GM21786 (cell line): ENCODE measurements around the gene LYSMD3.

Experiments used
- ATAC-seq: cut with Tn5 transposase; IDR thresholded peaks from one replicate; pipeline ENCODE4 v1.9.1; 2021; ENCODE audit not compliant: unreplicated experiment

LYSMD3 gene

DNA sequence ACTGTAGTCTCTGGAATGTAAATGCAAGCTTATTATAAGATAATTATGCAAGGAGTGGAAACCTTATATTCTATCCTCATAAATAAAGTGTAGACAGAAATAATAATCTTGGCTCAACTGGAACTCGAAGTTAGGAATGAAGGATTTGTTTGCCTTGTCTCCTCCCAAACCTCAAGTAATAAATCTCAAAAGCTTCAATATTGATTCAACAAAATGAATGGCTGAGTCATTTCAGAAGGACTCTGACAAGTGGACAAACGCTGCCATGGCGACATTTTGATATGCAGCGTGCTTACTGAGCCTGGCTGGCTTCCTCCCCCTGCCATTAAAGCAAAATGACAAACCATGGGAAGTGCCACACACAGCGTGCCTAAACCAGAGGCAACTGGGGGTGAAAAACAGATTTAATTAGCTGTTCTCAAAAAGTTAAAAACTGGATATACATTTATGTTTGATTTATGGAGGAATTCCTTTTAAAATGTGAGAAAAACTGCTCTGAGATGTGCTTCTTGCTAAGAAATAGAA, 18.7 kb upstream of the LYSMD3 start:
- no peak for ATAC-seq

DNA sequence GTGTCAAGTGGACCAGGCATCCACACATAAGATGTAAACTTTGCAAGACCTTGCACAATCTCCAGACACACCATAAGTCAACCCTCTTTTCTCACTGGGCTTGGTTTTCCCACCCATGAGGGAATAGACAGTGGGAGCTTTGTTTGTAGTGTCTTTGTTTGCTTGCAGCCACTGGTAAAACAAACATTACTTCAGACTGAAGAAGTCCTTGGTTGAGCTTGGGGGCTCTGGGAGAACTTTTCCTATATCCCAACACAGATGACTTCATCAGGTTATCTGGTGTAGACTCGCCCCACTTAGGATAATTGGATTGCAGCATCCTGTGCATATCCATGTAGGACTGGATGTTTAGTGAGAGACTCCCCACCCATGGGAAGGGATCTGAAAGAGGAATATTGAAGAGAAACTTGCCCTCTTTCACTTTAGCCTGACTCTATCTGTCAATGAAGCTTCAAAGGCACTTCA, 17.7 kb upstream of the LYSMD3 start:
- ATAC-seq, result no peak

DNA sequence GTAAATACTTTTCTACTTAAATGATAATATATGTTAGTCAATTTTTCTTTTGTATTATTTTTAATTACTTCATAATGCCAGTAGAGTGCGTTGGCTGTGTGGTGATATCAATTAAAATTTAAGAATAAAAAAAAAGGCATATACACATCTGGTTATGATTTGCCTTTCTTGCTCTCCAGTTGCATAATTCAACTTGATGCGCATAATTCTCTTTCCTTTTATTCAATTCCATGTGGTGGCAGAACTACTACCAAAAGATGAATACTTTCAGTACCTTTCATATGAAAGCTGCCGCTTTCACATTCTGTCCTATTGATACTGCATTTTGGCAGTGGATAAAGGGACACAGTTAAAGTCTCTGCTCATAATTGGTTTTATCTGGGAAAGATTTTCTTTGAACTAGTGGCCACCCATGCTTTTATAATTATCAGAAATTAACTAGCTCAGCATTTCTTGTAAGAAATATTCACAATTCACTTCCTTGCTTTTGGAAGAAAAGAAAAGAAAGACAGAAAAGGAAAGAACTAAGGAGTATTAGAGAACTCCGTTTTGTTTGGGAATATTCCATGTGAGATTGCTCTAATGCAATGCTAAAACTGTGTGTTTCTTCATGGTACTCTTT, 16.9 kb upstream of the LYSMD3 start:
- no peak for ATAC-seq

DNA sequence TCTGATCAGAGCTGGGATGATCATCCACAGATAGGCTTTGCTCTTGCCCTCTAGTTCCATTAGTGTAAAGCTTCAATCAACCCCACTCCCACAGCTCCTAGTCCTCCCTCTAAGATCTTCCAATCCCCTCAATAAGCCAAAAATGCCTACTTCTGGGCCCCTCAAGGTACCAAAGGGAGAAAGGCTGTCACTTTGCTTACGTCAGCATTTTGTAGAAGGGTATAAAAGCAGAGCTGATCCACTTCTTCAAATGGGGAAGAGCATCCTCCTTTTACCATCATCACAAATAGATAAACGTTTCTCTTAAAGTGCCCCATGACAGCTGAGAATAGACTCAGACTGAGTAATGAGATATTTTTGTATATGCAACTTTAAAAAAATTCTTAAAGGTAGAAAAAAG, 16.1 kb upstream of the LYSMD3 start:
- ATAC-seq, result no peak

DNA sequence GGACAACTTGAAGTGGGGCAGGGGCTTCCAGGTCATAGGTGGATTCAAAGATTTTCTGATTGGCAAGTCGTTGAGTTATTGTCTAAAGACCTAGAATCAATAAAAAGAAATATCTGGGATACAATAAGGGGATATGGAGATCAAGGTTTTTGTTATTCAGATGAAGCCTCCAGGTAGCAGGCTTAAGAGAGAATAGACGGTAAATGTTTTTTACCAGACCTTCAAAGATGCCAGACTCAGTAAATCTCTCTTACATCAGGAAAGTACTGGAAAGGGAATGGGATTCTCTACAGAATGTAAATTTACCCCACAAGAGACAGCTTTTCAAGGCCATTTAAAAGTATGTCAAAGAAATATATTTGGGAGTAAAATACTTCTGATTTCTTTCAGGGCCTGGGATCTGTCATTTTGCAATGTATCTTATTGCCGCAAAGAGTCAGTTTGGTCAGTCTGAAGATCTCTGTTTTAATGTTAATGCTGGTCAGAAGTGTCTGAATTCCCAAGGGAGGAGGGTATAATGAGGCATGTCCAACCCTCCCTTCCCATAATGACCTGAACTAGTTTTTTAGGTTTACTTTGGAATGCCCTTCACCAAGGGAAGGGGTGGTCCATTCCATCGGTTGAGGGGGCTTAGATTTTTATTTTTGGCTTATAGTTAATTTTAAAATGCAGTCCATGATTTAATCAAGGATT, 13.6 kb upstream of the LYSMD3 start:
- ATAC-seq, result no peak

DNA sequence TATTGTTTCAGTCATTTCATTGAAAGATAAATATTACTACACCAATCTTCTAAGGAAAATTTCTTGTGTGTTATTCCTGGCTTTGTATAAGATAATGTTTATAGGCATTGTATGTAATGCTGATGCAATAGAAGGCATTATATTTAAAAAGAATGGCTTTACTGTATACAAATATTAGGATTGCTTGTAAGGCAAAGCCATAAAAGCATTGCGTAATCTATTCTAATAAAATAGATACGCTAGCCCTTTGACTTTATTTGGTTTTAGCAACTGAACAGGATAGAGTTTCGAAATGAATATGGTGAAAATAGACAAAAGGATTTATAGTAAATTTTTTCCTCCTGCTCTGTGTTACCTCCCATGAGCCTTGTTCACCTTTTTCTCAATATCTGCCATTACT, 5.5 kb upstream of the LYSMD3 start:
- ATAC-seq, result no peak

DNA sequence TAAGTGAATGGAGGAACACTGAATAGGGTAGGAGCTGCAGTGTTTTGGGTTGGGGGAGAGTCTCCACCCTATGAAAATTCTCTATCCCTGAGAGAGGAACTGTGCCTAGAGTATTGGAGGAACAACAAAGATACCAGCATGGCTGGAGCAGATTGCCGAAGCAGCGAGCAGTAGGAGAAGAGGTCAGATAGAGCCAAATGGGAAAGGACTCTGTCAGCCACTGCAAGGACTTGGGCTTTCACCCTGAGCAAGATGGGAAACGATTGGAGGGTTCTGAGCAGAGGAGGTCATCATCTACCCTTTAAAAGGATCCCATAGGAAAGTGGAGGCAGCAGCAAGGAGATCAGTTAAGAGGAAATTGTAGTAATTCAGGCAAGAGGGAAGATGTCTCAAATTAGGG, 4.4 kb upstream of the LYSMD3 start:
- no peak for ATAC-seq

DNA sequence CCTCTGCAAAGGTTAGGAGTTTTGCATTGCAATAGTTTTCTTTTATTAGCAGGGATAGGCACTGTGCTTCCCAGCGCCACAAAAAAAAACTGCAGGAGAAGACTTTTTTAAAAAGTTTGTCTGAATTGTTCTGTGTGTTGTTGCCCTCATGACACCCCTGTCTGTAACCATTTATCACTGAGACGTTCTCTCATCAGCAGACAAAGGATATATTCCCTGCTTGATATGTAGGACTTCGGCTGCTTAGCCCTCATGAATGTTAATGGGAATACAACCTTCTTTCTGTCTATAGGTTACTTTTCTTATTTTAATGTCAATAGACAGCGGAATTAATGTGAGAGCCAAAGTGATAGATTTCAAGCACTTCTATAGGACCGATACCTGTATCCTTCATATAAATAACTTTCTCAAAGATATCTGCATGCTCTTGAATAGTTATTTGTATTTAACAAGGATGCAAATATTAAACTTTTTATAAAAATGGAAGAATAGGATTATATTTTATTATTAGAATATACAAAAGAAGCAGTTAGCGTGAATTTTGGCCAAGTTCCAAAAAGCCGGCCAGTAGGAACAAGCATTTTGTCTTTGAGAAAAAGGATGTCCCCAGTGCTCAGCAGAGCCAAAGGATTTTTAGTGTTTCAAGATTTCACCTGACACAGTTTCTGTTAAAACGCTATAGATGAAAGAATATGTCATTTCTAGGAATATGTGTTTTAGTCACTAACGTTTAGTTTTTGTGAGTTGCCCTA, 1.5 kb upstream of the LYSMD3 start:
- no peak for ATAC-seq

DNA sequence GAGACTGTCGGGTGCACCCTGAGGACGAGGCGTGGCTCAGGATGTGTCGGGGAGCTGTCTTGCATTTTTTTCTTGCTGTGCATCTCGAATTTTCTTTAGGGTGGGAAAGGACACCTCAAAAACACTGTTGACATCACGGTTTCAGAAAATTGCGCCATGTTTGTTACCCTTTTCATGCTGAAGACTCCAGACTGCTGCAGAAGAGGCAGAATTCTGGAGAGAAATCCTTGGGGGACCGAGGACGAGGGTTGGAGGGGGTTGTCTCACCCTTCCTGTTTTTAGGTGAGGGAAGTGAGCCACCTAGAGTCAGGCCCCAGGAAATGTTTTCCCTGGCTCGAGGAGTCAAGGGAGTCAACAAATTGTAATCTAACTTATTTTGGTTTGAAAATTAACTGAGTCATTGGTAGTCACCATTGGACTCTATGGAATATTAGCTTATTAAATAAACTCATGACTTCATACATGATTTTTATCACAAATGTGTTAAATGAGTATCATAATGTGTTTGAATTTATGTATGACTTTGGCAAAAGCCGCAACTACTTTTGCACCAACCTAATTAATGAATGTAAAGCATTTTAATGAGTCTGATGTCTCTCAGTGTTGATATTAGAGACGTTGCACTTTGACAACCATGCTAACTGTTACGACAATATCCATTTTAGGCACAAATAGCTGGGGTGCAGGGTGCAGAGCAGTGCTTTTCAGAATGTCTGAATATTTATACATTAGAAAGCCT, 724 bp upstream of the LYSMD3 start:
- ATAC-seq, result peak; percentile 41

DNA sequence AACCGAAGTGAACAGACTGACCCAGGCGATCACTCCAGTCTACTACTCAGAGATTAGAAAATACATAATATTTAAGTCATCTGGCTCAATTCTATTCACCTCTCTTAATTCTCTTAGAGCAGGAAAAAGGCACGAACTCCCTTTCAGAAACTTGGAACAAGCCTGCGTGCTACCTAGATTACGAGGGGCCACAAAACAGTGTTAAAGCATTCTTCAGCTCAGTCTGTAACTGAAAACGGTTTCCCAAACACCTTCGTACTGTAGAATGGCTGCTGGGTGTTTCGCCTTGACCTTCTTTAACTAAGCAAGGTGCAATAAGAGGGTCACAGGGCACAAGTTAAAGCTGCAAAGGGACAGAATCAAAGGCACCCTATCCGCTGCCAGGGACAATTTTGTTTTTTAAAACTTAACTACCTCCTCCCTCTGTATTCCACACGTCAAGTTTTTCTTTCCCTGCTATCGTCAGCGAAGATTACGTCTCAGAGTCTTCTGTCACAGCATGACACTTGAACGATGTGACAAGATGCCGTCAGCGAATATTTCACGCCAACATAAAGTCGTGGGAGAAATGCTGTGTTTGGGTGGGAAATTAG, 687 bp downstream of the LYSMD3 start:
- ATAC-seq, result peak; percentile 1

DNA sequence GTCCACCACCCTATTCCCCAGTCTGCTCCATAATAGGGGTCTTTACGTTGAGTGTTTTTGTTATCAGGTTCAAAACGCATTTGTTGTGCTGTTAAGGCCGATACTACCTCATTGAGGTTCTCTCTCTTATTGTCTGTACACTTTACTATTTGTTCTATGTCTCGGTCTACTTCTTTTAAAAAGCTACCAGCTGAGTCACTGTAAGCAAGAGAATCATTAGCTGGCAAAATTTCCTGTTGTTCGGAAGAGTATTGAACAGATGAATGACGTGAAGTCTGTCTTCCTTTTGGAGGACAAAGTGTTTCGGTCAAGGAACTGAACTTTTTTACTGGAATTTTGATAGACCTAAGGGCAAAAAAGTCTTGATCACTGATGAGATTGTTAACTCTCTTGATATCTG, 10.3 kb downstream of the LYSMD3 start:
- no peak for ATAC-seq

DNA sequence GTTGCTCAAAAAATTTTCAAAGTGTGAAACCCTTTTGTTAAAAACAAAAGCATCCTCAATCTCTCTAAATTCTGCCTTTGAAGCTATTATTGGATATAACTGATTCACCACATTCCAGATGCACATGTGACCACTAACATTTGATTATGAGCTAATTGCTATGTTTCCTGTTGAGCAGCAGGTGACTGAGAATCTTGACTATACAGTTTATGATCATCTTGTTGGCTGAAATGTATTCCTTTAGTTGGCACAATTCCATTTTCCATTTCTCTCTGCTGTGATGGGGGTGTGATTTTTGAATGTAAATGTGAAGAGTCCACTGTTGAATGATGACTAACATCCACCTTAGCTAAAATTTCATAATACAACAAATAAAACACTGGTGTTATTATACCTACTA, 10.7 kb downstream of the LYSMD3 start:
- ATAC-seq, result no peak

DNA sequence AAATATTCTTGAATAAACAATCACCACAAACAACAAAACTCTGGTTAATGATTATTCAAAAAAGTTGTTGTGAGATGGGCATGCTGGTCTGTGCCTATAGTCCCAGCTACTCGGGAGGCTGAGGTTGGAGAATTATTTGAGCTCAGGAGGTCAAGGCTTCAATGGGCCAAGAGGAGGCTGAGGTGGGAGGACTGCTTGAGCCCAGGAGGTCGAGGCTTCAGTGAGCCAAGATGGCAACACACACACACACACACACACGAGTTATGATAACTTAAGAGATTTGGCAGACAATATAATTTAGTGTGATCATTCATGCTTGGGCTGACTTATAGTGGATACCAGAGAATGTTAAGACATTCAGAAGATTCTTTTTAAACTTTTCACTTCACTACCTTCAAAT, 14.9 kb downstream of the LYSMD3 start:
- ATAC-seq, result no peak

DNA sequence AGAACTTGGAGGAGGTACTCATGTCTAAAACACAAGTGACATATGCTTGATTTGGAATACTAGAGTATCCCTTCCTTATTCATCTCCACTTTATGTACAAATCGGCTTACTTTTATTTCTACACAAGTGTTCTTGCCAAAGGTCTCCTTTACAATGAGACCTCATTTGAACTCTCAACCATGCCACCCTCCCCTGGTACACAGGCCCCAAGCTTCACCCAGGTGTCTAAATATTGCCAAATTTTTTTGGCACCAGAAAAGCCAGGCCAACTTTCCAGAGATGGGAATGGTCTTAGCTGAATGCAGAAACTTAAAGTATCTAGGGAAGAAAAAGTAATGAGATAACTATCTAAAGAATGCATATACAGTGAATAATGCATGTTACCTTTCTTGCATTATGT, 18.9 kb downstream of the LYSMD3 start:
- ATAC-seq, result no peak

DNA sequence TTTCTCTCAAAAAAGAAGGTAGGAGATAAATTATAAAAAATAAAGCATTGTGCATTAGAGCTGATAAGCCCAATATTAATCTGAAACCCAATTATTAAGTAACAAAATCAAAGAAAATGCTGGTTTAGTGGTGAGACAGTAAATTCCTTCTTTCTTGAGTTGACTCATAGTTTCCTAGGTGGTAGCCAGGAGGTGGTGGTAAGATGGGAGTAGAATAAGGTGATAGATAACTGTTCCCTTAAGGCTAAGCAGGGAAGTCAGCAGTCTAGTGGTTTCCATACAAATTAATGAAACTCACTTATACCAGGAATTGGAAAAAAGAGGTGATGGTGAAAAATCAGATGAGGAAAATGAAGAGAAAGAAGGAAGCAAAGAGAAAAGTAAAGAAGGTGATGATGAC, 23.2 kb downstream of the LYSMD3 start:
- no peak for ATAC-seq

DNA sequence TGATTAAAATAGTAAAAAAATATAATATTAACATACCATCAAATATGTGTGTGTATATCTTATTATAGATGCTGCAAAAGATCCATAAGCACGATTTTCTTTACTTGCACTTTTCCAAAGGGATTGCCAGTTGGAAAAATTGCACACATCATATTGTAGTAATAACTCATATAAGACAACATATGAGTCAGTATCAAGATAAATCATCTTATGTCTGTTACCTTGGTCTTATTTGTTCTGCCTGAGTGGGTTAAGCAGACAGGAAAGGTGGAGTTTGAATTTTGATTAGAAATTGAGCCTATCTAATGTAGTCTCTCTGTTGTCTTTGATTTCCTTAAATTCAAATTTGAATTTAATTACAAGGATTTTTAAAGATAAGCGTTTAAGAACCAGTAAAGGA, 24.6 kb downstream of the LYSMD3 start:
- no peak for ATAC-seq

DNA sequence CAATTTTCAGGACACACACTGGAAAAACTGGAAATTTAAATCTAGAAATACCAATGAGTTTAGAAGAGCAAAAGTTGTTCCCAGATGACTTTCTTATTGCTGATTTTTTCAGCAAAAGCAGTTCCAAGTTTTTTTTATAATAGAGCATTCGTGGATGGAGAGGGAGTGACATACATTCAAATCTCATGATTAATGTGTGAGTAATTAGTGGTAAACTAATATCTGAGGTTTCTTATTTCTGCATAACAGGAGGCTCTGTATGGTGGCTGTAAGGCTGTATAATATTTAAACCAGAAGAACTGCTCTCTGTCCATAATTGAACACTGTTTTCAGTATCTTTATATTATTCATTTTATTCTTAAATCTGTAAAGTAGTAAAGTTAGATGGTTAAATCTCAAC, 25.8 kb downstream of the LYSMD3 start:
- no peak for ATAC-seq

DNA sequence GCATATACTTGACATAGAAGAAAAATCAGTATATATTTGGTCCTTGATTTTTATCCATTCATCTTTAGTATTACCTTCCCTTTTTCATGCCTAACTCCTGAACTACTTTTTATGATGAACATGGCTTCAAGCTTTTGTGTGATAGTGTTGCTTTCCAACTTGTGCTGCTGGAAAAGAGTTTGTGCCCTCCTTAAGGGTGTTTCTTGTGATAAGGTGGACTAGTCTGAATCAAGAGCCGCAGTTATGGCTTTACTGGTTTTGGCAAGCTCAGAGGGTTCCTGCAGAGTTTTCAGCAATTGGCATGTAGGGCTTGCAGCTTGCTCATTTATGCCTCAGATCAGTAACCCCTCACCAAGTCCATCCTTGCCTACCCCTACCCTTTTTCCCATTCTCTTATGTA, 34.2 kb downstream of the LYSMD3 start:
- ATAC-seq, result no peak

DNA sequence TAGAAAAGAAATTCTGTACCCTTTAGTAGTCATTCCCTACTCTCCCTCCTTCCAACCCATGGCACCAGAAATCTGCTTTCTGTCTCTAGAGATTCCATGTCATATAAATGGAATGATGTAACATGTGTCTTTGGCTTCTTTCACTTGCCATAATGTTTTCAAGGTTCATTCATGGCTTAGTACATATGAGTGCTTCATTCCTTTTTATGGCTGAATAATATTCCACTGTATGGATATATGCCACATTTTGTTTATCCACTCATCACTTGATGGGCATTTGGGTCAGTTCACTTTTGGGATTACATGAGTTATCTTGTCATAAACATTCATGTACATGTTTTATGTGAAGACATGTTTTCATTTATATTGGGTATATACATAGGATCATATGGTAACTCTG, 35.3 kb downstream of the LYSMD3 start:
- ATAC-seq, result no peak

DNA sequence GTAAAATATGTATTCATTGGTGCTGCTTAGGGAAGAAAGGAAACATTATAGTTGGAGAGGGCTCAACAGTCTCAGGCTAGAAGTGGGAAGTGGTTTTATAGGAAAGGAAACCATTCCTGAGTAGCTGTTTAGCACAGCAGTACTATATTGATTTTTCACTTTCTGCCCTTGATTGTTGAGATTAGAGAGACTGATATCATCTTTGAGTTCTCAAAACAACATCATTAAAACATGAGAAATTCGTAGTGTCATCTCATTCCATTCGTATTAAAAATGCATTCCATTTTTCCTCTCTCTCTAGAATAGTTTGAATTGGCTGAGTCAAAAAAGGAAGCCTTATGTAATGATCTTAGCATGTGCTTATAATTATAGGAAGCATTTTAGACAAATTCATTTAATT, 40.6 kb downstream of the LYSMD3 start:
- no peak for ATAC-seq

DNA sequence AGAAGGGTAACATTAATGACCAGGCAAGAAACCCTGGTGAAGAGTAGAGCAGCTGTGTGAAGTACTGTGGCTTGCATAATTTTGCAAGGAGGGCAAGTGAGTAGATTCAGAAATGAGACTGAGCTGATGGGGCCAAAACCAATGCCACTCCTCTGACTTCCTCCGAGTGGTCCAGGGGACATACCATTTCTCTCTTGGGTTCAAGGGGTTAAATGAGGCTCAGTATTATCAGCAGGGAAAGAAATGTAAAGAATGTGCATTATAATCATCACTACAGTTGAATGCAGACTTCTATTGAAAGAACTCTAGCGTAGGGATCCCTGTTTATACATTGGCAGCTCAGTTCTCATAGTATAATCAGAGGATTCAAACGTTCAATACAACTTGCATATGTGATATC, 44.8 kb downstream of the LYSMD3 start:
- ATAC-seq, result no peak
